Activated naive CD4-positive, alpha-beta T cell treated with anti-CD3 and anti-CD28 coated beads, Interleukin-2, amount 10 ng/mL, durations not matched to agents 7 days and 5 days (primary cell): ENCODE results near the gene WDFY2.

ENCODE experiments used
- CTCF ChIA-PET: fragments of 350-600 bp; sonication (Branson Sonifier 250); formaldehyde crosslinking; loops from one replicate; lab custom pipeline; 2021; ENCODE audit warnings: antibody characterized with exemption; lab: Charles Lee
- DNase-seq: peaks from one replicate; pipeline ENCODE4 v3.0.0-alpha.2; 2020
- H3K27ac Mint-ChIP-seq: one replicate; pipeline ENCODE4 v1.8.0; 2021; ENCODE audit warnings: mild to moderate bottlenecking, moderate library complexity, mixed read lengths
- H3K27me3 Mint-ChIP-seq: one replicate; pipeline ENCODE4 v1.8.0; 2021; ENCODE audit warnings: mild to moderate bottlenecking, mixed read lengths
- H3K36me3 Mint-ChIP-seq: one replicate; pipeline ENCODE4 v1.8.0; 2021; ENCODE audit warnings: mixed read lengths
- H3K4me1 Mint-ChIP-seq: one replicate; pipeline ENCODE4 v1.8.0; 2021; ENCODE audit warnings: mixed read lengths
- H3K4me3 Mint-ChIP-seq: one replicate; pipeline ENCODE4 v1.8.0; 2021; ENCODE audit warnings: mild to moderate bottlenecking, moderate library complexity, mixed read lengths
- H3K9me3 Mint-ChIP-seq: one replicate; pipeline ENCODE4 v1.8.0; 2021; ENCODE audit warnings: mixed read lengths

WDFY2 gene

DNA sequence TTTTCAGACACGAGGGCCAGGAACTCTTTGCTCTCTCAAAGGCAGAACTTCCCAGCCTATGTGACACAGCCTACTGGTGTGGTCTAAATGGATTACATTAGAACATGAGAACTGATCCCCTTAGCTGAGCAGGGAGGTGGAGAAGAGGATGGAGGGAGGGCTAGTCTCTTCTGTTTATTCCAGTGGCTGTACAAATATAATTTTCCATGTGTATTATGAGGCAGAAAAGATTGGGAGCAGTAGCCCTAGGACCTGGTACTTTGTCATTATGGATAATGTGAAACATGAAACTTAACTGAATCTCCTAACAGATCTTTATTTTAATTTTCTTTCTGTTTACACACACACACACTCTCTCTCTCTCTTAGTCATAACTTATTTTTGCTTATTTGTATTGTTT, 82.1 kb downstream of the WDFY2 start:
- Mint-ChIP-seq H3K27ac (no peak overlapping the region), H3K4me1 (no peaks in the 10 kb centered on the region), H3K9me3 (no peaks in the 10 kb centered on the region), H3K36me3 (peaks cover 5% of the 10 kb centered on the region), H3K4me3 (no peak overlapping the region), H3K27me3 (no peaks in the 10 kb centered on the region)
- CTCF ChIA-PET, result no interaction called here
- DNase-seq, result no peak

DNA sequence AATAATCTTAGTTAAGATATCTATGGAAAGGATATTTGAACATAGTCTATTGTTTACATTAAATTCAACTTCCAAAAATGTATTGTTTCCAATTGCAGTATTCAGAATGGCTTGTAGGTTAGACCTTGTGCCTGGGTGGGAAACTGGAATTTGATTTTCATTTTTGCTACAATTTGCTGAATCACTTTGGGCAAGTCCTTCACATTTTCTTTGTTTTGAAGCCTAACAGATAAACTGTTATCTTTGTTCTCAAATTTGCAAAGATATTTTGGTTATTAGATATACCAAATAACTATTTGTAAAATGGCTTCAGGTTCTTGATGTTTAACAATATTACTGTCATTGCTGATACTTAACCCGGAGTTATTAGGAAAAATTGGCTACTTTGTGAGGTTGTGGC, 82.6 kb downstream of the WDFY2 start:
- Mint-ChIP-seq H3K36me3 (peaks cover 5% of the 10 kb centered on the region), H3K4me3 (no peak overlapping the region), H3K27ac (no peak overlapping the region), H3K9me3 (no peaks in the 10 kb centered on the region), H3K27me3 (no peaks in the 10 kb centered on the region), H3K4me1 (no peaks in the 10 kb centered on the region)
- DNase-seq, result no peak
- CTCF ChIA-PET, result no interaction called here

DNA sequence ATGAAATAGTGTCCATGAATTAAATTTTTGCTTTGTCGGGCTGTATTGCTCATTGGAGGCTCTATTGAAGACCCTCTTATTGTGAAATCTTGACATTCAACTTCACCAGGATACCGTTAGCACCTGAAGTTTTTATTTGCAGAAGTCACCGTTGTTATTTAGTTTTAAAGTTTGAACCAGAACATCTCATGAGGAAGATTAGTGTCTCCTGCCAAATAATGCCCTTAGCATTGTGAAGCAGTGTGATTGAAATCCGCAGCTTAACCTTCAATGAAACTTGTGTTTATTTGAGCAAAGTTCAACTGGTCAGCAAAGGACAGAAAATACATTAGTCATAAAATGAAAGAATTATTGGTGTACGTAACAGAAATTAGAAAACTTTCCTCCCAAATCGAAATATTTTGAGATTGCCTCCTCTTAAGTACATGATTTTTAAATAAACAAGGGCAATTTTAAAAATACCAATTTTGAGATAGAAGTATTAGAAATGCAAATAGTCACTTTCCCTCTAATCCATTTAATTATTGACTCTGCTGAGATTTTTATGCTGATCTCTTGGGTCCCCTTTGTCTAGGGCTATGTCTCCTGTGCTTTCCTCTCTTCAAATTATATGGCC, 84.4 kb downstream of the WDFY2 start:
- no peak overlapping the region for H3K27ac Mint-ChIP-seq
- H3K4me1 Mint-ChIP-seq, result no peaks in the 10 kb centered on the region
- no peaks in the 10 kb centered on the region for H3K9me3 Mint-ChIP-seq
- no peak overlapping the region for H3K4me3 Mint-ChIP-seq
- H3K27me3 Mint-ChIP-seq, result no peaks in the 10 kb centered on the region
- H3K36me3 Mint-ChIP-seq, result peaks cover 1% of the 10 kb centered on the region
- CTCF ChIA-PET, result no interaction called here
- DNase-seq, result no peak

DNA sequence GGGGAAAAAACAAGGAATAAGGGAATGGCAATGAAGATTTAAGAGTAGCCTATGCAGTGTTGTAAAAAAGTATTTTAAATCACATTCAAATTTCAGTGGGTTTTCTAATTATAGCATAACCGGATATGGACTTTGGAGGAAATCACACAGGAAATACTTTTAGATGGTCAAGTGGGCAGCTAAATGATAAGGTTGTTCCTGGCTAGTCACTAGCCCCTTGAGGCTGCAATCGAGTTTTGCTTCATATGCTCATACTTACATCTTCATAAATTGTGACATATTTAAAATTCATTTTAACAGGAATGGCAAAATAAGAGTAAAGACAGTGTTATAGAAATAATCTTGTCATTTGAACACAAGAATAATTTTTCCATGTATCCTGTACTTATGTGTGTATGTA, 88.9 kb downstream of the WDFY2 start:
- no peak overlapping the region for H3K27ac Mint-ChIP-seq
- no peaks in the 10 kb centered on the region for H3K27me3 Mint-ChIP-seq
- CTCF ChIA-PET, result no interaction called here
- H3K4me3 Mint-ChIP-seq, result no peak overlapping the region
- H3K9me3 Mint-ChIP-seq, result no peaks in the 10 kb centered on the region
- H3K4me1 Mint-ChIP-seq, result no peaks in the 10 kb centered on the region
- DNase-seq, result no peak
- H3K36me3 Mint-ChIP-seq, result peaks cover 1% of the 10 kb centered on the region

DNA sequence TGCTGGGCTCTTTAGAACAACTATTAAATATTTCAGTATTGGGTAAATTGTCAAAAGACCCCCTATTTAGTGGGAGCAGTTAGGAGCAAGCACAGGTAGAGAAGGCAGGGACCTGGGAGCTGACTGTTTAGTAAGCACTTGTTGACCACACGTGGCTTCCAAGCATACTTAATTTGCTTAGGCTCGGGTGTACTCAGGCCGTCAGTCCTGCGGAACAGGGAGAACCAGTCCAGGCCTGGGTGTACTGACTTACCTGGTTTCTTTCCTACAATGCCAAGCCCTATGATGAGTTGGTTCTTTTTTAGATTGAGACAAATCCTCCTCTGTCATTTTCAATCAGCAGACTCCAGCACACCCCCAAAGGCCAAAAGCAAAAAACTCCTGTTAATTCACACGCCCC, 90.0 kb downstream of the WDFY2 start:
- Mint-ChIP-seq H3K27me3 (no peaks in the 10 kb centered on the region), H3K9me3 (no peaks in the 10 kb centered on the region), H3K4me3 (no peak overlapping the region), H3K4me1 (no peaks in the 10 kb centered on the region), H3K36me3 (peaks cover 1% of the 10 kb centered on the region), H3K27ac (no peak overlapping the region)
- no peak for DNase-seq
- CTCF ChIA-PET, result interaction anchor here (0.6 kb wide), 1 partner anchor 998 kb away, joined by 3 read pairs; no protein-coding TSS in a partner anchor

DNA sequence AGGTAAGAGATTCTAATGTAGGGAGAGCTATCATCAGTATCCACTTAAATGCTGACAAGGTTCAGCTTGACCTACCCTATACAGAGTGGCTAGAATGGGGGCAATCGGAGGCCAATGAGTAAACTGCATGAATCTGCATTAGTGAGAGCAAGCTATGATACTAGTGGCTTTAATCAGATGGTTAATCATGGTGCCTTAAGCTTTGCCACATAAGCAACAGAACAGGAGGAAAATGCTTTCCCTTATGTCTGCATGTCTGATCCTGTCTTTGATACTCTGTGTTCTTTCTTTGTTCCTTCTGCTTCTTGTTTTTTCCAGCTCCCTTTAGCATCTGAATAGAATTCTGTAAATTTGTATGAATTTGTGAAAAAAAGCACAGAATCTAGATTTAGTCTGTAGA, 91.1 kb downstream of the WDFY2 start:
- CTCF ChIA-PET, result no interaction called here
- peaks cover 1% of the 10 kb centered on the region for H3K36me3 Mint-ChIP-seq
- no peak overlapping the region for H3K4me3 Mint-ChIP-seq
- H3K27me3 Mint-ChIP-seq, result no peaks in the 10 kb centered on the region
- H3K4me1 Mint-ChIP-seq, result no peaks in the 10 kb centered on the region
- H3K27ac Mint-ChIP-seq, result no peak overlapping the region
- H3K9me3 Mint-ChIP-seq, result no peaks in the 10 kb centered on the region
- DNase-seq, result no peak

DNA sequence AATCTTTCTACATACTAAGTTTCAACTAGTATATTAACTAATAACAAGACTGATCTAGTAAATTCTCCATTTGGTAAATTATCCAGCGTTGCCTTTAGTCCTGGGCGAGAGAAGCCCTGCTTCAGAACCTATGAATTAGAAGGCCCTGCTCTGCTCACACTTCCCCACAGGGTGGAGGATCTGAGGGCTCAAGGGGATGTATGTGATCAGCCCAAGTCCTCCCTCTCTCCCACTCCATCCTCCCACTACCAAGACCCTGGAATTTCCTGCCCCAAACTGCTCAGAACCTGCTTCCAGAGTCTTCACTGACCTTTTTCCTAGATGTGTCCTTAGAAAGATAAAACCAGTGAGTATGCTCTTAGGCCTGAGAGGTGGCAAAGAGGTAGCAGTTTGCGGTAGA, 91.6 kb downstream of the WDFY2 start:
- H3K27me3 Mint-ChIP-seq, result no peaks in the 10 kb centered on the region
- peaks cover 1% of the 10 kb centered on the region for H3K36me3 Mint-ChIP-seq
- no peak for DNase-seq
- H3K4me1 Mint-ChIP-seq, result no peaks in the 10 kb centered on the region
- no peak overlapping the region for H3K27ac Mint-ChIP-seq
- CTCF ChIA-PET, result no interaction called here
- no peaks in the 10 kb centered on the region for H3K9me3 Mint-ChIP-seq
- H3K4me3 Mint-ChIP-seq, result no peak overlapping the region

DNA sequence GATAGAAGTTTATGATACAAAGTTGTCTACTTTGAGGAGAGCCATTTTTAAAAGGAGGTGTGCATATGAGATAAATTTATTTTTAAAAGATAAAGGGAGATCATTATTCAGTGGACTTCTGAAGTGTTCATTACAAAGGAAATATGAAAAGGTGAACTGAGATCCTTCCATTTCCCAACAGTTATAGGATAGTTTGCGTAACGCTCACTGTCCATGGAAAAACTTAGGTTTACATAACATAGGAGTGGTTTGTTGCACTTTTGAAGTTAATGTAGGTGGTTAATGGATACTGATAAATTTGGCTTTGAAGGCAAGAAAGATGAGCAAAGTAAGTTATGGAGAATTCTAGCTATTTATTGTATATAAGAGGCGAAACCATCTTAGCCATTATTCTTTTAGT, 92.5 kb downstream of the WDFY2 start:
- Mint-ChIP-seq H3K9me3 (no peaks in the 10 kb centered on the region), H3K27ac (no peak overlapping the region), H3K4me1 (no peaks in the 10 kb centered on the region), H3K4me3 (no peak overlapping the region), H3K27me3 (no peaks in the 10 kb centered on the region), H3K36me3 (no peaks in the 10 kb centered on the region)
- DNase-seq, result no peak
- CTCF ChIA-PET, result no interaction called here

DNA sequence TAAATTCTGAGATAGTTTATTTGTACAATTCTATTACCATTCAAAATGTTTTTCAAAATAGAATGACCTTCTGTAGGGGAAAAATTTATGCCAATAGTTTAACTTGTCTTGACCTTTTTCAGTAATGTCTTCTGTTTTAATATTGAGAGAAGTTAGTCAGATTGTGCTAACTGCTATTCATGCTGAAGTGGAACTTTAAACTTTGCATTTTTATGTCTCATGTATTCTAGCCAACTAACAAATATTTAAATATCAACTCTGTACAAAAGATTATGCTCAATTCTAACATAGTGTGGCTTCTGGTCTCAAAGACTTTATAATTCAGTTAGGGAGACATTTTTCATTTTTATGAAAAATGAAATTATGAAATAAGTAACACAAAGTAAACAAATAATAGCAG, 94.2 kb downstream of the WDFY2 start:
- Mint-ChIP-seq H3K36me3 (no peaks in the 10 kb centered on the region), H3K9me3 (no peaks in the 10 kb centered on the region), H3K27me3 (no peaks in the 10 kb centered on the region), H3K27ac (no peak overlapping the region), H3K4me3 (no peak overlapping the region), H3K4me1 (no peaks in the 10 kb centered on the region)
- DNase-seq, result no peak
- CTCF ChIA-PET, result no interaction called here

DNA sequence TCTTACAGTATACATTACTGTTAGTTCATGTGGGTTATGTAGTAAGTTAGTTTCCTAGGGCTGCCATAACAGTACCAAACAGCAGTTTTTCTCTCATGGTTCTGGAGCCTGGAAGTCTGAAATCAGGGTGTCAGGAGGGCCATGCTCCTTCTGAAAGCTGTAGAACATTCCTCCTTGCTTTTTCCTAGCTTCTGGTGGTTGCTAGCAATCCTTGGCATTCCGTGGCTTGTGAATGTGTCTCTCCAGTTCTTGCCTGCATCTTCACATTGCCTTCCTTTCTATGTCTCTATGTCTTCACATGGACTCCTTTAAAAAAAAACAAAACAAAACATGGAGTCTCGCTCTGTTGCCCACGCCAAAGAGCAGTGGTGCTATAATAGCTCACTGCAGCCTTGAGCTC, 95.4 kb downstream of the WDFY2 start:
- H3K9me3 Mint-ChIP-seq, result no peaks in the 10 kb centered on the region
- no peak for DNase-seq
- no peak overlapping the region for H3K4me3 Mint-ChIP-seq
- H3K4me1 Mint-ChIP-seq, result no peaks in the 10 kb centered on the region
- CTCF ChIA-PET, result no interaction called here
- H3K36me3 Mint-ChIP-seq, result no peaks in the 10 kb centered on the region
- no peak overlapping the region for H3K27ac Mint-ChIP-seq
- H3K27me3 Mint-ChIP-seq, result no peaks in the 10 kb centered on the region

DNA sequence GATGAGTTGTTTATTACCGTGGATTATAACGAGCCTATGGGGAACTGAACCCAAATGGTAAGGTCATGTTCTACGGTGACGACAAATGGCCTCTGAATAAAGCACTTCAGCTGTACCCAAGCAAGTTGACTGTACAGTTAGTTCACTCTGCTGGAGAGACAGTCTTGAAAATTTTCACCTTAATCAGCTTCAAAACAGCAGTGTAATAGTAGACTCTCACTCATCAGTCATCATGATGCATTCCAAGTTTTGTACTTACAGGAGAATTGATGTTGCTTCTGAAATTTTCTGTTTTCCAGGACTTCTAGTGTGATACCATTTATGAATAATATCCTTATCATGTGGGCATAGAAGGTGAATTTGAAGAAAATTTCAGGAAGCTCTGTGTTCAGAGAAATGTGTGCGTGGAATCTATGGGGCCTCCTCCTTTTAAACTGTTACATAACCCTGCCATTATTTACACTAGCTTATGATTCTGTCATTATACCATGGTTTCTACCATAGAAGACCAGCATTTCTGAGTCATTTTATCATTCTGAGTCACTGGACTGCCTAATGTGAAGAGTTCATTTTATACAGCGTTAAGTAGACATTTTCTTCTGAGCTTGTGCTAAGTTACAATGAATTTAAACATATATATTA, 96.9 kb downstream of the WDFY2 start:
- DNase-seq, result no peak
- Mint-ChIP-seq H3K4me1 (no peaks in the 10 kb centered on the region), H3K36me3 (no peaks in the 10 kb centered on the region), H3K27ac (no peak overlapping the region), H3K4me3 (no peak overlapping the region), H3K27me3 (no peaks in the 10 kb centered on the region), H3K9me3 (no peaks in the 10 kb centered on the region)
- CTCF ChIA-PET, result no interaction called here

DNA sequence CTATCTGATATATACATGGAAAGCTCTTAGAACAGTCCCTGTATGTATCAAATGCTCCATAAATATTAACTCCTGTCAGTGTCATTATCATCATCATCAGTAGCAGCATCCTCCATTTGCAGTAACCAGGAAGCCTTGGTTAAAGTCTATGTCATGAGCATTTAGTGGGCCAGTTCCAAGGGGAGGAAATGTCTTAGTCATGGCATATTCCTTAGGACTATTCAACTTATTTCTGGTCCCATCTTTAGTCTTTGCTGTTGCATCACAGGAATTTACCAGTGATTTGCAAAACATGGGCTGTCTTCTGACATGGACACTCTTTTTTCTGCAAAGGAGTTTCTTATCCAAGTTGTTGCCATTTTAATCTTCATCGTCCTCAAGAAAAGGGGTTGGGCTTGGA, 98.4 kb downstream of the WDFY2 start:
- no peaks in the 10 kb centered on the region for H3K4me1 Mint-ChIP-seq
- no peaks in the 10 kb centered on the region for H3K9me3 Mint-ChIP-seq
- DNase-seq, result no peak
- H3K27me3 Mint-ChIP-seq, result no peaks in the 10 kb centered on the region
- no peak overlapping the region for H3K4me3 Mint-ChIP-seq
- CTCF ChIA-PET, result no interaction called here
- no peaks in the 10 kb centered on the region for H3K36me3 Mint-ChIP-seq
- no peak overlapping the region for H3K27ac Mint-ChIP-seq

DNA sequence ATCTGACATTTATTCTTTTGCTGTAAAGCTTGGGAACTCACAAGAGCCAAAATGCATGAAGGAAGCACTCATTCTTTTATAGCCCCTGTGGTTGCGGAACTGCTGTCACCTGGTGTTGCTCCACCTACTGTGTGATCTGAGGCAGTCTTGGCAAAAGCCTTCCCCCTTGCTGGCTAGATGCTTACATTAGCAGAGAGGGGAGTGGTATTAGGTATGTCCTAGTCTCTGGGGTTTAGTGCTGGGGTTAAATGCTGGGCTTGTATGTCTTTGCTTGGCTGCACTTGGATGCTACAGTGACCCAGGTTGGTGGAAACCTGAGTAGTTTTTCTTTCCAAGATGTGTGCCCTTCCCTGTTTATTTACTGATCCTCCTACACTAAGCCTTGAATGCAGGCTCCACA, 99.3 kb downstream of the WDFY2 start:
- no peak for DNase-seq
- H3K27ac Mint-ChIP-seq, result no peak overlapping the region
- CTCF ChIA-PET, result no interaction called here
- H3K9me3 Mint-ChIP-seq, result no peaks in the 10 kb centered on the region
- H3K4me1 Mint-ChIP-seq, result no peaks in the 10 kb centered on the region
- H3K27me3 Mint-ChIP-seq, result no peaks in the 10 kb centered on the region
- H3K4me3 Mint-ChIP-seq, result no peak overlapping the region
- no peaks in the 10 kb centered on the region for H3K36me3 Mint-ChIP-seq

DNA sequence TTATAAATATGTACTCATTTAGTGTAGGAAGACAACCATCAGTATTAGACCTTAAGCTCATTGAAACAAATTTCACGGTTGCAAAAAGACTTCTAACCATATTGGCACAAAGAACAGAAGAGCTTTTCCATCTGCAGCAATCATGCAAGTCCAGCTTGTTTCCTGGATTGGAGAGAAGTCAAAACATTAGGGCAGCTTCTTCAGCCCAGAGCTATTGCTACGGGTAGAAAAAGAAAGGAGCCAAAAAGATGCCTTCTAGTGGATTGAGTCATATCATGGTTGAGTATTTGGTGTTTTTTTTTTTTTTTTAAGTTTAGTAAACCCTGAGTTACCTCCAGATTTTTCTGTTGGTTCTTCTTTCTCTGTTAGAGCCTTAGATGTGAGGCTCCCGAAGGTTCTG, 99.8 kb downstream of the WDFY2 start:
- Mint-ChIP-seq H3K4me1 (peaks cover under 1% of the 10 kb centered on the region), H3K9me3 (no peaks in the 10 kb centered on the region), H3K27me3 (no peaks in the 10 kb centered on the region), H3K27ac (no peak overlapping the region), H3K36me3 (no peaks in the 10 kb centered on the region), H3K4me3 (no peak overlapping the region)
- CTCF ChIA-PET, result no interaction called here
- DNase-seq, result no peak

DNA sequence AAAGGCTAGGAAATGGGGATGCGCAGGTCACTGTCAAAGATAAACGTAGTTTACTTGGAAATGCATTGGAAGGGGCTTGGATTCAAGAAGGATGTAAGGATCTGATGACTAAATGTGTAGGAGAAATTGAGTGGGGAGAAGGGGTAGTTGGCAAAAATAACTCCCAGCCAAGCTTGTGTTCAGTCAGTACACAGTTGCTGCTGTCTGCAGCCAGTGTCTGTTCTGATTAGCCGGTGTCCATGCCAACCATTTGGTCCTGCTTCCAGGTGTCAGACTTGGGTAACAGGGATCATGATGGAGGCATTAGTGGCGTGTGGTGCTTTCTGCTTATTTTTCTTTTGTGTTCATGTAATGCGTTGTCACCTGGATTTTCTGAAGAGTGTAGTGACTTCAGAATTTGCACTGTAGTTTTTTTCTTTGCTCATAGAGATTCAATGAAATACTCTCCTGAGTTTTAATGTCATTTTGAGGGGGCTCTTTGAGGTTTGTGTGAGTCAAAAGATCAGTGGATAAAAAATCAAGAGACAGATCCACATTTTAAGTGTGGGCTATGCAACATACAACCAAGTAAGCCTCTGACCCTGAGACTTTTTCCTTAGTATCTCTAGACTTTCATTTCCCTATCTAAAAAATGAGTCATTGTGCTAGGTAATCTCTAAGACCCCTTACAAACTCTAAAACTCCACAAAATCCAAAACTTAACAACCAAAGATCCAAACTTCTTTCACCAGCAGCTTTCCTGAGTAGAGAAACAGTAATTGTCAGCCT, 103.9 kb downstream of the WDFY2 start:
- no peak overlapping the region for H3K4me3 Mint-ChIP-seq
- no peaks in the 10 kb centered on the region for H3K9me3 Mint-ChIP-seq
- no peak overlapping the region for H3K27ac Mint-ChIP-seq
- no peaks in the 10 kb centered on the region for H3K36me3 Mint-ChIP-seq
- H3K27me3 Mint-ChIP-seq, result no peaks in the 10 kb centered on the region
- CTCF ChIA-PET, result no interaction called here
- no peak for DNase-seq
- peaks cover 4% of the 10 kb centered on the region for H3K4me1 Mint-ChIP-seq
